BLaER1 (cell line): ENCODE data around the gene BAIAP3.
A peak's percentile ranks its signal among the peaks of the same experiment; 100 is the strongest.

Source experiments
- H3K27ac ChIP-seq: shearing (Covaris generic); formaldehyde crosslinking; 2 replicates; pipeline ENCODE4 v1.8.1; 2022
- H3K27me3 ChIP-seq: shearing (Covaris generic); formaldehyde crosslinking; 2 replicates; pipeline ENCODE4 v1.8.1; 2022
- H3K36me3 ChIP-seq: shearing (Covaris generic); formaldehyde crosslinking; 2 replicates; pipeline ENCODE4 v1.8.1; 2022
- H3K4me1 ChIP-seq: shearing (Covaris generic); formaldehyde crosslinking; 2 replicates; pipeline ENCODE4 v1.8.1; 2022
- H3K4me2 ChIP-seq: shearing (Covaris generic); formaldehyde crosslinking; 2 replicates; pipeline ENCODE4 v1.8.1; 2022
- H3K4me3 ChIP-seq: shearing (Covaris generic); formaldehyde crosslinking; 2 replicates; pipeline ENCODE4 v1.8.1; 2022
- H3K9ac ChIP-seq: shearing (Covaris generic); formaldehyde crosslinking; 2 replicates; pipeline ENCODE4 v1.8.1; 2022
- H3K9me3 ChIP-seq: shearing (Covaris generic); formaldehyde crosslinking; 2 replicates; pipeline ENCODE4 v1.8.1; 2022
- H4K20me1 ChIP-seq: shearing (Covaris generic); formaldehyde crosslinking; 2 replicates; pipeline ENCODE4 v1.8.1; 2022
- Cebpa-rat ChIP-seq: shearing (Covaris generic); IDR thresholded peaks from 2 replicates; pipeline ENCODE4 v1.8.1; 2022

Gene BAIAP3

DNA sequence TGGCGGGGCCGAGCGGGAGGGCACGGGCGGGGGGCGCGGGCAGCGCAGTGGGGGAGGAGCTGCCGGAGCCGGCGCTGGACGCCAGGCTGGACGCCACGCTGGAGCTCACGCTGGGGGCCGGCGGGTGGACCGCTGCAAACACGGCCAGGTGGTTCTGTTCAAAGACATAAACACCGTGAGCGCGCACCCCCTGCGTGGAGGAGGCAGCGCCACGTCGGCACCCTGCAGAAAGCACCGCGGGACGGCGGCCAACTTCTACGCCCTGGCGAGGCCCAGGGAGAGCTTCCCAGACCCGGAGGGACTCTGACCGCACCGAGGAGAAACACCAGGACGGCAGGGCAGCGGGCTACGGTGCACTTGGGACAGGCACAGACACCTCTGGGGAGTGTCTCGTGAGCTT is 51.8 kb downstream of the BAIAP3 start:
- Histone ChIP-seq H3K9ac (no peak overlapping the region), H3K4me2 (no peak overlapping the region), H3K36me3 (peaks cover 81% of the 10 kb centered on the region)

DNA sequence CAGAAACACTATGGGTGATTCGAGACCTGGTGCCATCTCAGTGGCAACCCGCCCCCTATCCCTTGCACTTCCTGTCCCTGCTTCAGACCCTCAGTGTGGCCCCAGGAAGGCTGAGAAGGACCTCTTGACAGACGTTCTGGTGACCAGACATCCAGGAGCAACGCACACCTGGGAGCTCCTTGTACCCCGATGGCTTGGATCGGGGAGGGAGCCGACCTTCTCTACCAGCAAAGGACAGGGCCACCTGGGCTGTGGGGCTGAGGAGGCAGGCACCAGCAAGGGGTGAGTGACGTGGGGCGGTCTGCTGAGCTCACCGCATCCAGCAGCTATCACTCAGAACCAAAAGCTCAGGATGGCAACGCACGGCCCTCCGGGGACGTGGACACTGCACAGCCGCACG is 53.9 kb downstream of the BAIAP3 start:
- Histone ChIP-seq H3K9me3 (peaks cover 11% of the 10 kb centered on the region; the same call in 1 of the 2 replicates), H3K4me3 (no peak overlapping the region), H3K36me3 (peaks cover 83% of the 10 kb centered on the region), H3K4me1 (peaks cover 57% of the 10 kb centered on the region), H4K20me1 (peaks cover 11% of the 10 kb centered on the region; the same call in 1 of the 2 replicates), H3K4me2 (peak overlapping the region; percentile 48), H3K27me3 (no peaks in the 10 kb centered on the region), H3K9ac (no peak overlapping the region), H3K27ac (peak overlapping the region; percentile 71)
- TF ChIP-seq Cebpa-rat, result no peak

More for the DNA sequence above, 51.8 kb downstream of the BAIAP3 start:
- Histone ChIP-seq H3K9me3 (no peaks in the 10 kb centered on the region), H3K27ac (peak overlapping the region; percentile 26; the same call in 1 of the 2 replicates), H3K4me3 (no peak overlapping the region), H3K27me3 (no peaks in the 10 kb centered on the region), H3K4me1 (peaks cover 38% of the 10 kb centered on the region), H4K20me1 (peaks cover 14% of the 10 kb centered on the region)
- no peak for TF ChIP-seq Cebpa-rat

DNA sequence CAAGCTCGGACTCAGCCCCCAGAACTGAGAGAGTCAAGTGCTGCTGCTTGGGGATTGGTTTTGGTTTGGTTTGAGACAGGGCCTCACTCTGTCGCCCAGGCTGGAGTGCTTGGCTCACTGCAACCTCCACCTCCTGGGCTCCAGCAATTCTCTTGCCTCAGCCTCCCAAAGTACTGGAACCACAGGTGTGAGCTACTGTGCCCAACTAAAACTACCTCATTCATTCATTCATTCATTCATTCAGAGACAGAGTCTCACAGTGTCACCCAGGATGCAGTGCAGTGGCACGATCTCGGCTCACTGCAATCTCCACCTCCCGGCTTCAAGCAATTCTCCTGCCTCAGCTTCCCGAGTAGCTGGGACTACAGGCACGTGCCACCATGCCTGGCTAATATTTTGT is 56.3 kb downstream of the BAIAP3 start:
- Histone ChIP-seq H3K9me3 (peaks cover 11% of the 10 kb centered on the region; the same call in 1 of the 2 replicates), H3K36me3 (peaks cover 85% of the 10 kb centered on the region), H4K20me1 (peaks cover 11% of the 10 kb centered on the region; the same call in 1 of the 2 replicates), H3K27me3 (no peaks in the 10 kb centered on the region), H3K4me3 (0 out of 2 replicates have a peak overlapping the region, but pooled peaks have one; percentile 2), H3K27ac (peak overlapping the region; percentile 87), H3K9ac (peak overlapping the region; percentile 66), H3K4me1 (peaks cover 76% of the 10 kb centered on the region), H3K4me2 (peak overlapping the region; percentile 71)
- no peak for TF ChIP-seq Cebpa-rat

DNA sequence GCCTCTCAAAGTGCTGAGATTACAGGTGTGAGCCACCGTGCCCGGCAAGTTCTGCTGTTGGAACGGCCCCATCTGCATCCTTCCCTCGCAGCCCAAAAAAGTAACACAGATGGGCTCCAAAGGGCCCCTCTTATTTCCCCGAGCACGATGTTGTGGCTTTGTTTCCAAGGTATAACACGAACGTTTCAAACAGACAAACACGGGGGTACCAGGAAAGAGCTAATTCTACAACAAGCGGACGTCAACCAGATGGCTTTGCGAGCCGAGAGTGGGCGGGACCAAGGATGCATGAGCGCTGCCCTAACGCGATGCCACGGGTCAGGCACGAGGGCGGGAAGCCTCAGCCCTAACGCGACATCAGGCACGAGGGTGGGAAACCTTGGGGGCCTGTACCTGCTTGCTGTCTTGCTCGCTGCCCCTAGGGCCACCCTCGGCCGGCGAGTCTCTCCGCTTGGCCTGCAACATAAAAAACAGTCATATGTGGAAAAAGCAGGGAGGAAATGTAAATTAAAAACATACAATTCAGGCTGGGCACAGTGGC is 56.9 kb downstream of the BAIAP3 start:
- peaks cover 11% of the 10 kb centered on the region; the same call in 1 of the 2 replicates for H4K20me1 ChIP-seq
- H3K4me3 ChIP-seq, result no peak overlapping the region
- peaks cover 11% of the 10 kb centered on the region; the same call in 1 of the 2 replicates for H3K9me3 ChIP-seq
- H3K27me3 ChIP-seq, result no peaks in the 10 kb centered on the region
- peaks cover 76% of the 10 kb centered on the region for H3K4me1 ChIP-seq
- TF ChIP-seq Cebpa-rat, result no peak
- peak overlapping the region; percentile 87 for H3K27ac ChIP-seq
- H3K9ac ChIP-seq, result peak overlapping the region; percentile 7; the same call in 1 of the 2 replicates
- H3K36me3 ChIP-seq, result peaks cover 84% of the 10 kb centered on the region
- H3K4me2 ChIP-seq, result peak overlapping the region; percentile 71

DNA sequence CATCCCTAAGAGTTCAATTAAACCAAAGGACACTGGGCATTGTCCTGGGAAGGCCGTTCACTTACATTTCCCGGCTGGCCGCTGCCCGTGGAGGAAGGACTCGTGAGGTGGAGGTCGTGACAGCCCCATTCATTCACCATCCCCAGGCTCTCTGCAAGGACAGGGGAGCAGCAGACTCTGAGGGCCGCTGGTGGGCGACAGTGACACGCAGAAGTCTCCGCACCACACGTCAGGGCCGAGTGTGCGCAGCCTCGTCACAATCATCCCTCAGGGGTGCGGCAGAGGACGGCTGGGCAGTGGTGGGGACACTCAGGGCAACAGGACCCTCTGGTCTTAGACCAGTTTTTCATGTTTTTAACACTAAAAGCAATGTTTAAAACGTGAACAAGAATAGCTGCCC is 59.4 kb downstream of the BAIAP3 start:
- peaks cover 11% of the 10 kb centered on the region; the same call in 1 of the 2 replicates for H3K9me3 ChIP-seq
- no peak overlapping the region for H3K27ac ChIP-seq
- H3K27me3 ChIP-seq, result no peaks in the 10 kb centered on the region
- peaks cover 87% of the 10 kb centered on the region for H3K36me3 ChIP-seq
- peak overlapping the region; percentile 51; the same call in 1 of the 2 replicates for H3K9ac ChIP-seq
- H3K4me3 ChIP-seq, result no peak overlapping the region
- no peaks in the 10 kb centered on the region; the same call in 1 of the 2 replicates for H4K20me1 ChIP-seq
- peak overlapping the region; percentile 58 for H3K4me2 ChIP-seq
- H3K4me1 ChIP-seq, result peaks cover 68% of the 10 kb centered on the region
- no peak for TF ChIP-seq Cebpa-rat

DNA sequence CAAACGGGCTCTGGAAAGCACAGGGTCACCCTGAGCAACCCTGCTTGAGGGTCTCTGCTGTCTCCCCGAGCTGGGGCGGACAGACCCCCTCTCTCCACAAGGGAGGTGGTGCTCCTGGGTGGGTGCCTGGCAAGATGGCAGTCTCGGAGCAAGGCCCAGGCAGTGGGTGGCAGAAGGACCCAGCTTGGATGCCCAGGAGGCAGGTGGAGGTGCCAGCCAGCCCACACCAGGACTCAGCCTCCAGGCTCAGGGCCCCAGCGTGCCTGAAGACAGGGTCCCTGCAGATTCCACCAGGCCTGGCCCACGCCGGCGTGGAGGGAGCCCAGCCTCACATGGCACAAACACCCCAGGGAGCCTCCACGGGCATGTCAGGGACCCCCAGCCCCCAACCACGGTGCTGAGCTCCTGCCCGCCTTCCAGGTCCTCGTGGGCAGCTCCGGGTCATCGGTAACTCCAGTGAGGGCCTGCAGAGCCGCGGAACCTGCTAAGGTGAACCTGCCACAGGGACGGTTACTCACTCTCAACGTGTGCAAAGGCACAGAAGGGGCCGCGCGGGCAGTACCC is 60.2 kb downstream of the BAIAP3 start:
- Histone ChIP-seq H3K27me3 (no peaks in the 10 kb centered on the region), H3K4me3 (no peak overlapping the region), H3K4me2 (peak overlapping the region; percentile 58), H3K36me3 (peaks cover 87% of the 10 kb centered on the region), H3K9me3 (peaks cover 11% of the 10 kb centered on the region; the same call in 1 of the 2 replicates), H3K4me1 (peaks cover 64% of the 10 kb centered on the region), H3K9ac (0 out of 2 replicates have a peak overlapping the region, but pooled peaks have one; percentile 51), H4K20me1 (peaks cover 5% of the 10 kb centered on the region), H3K27ac (peak overlapping the region; percentile 56)
- no peak for TF ChIP-seq Cebpa-rat

- Histone ChIP-seq H3K9ac (no peak overlapping the region), H3K27ac (no peak overlapping the region), H3K4me1 (peaks cover 65% of the 10 kb centered on the region), H3K27me3 (no peaks in the 10 kb centered on the region), H3K4me2 (no peak overlapping the region), H3K4me3 (no peak overlapping the region), H4K20me1 (peaks cover 13% of the 10 kb centered on the region), H3K9me3 (peaks cover 11% of the 10 kb centered on the region; the same call in 1 of the 2 replicates), H3K36me3 (peaks cover 90% of the 10 kb centered on the region)
- no peak for TF ChIP-seq Cebpa-rat
Observed at GRCh38 chr16:1394367-1394951, 61.0 kb downstream of the BAIAP3 start.

- Histone ChIP-seq H3K36me3 (peaks cover 94% of the 10 kb centered on the region), H3K4me2 (no peak overlapping the region), H4K20me1 (peaks cover 17% of the 10 kb centered on the region), H3K4me1 (peaks cover 60% of the 10 kb centered on the region), H3K27ac (no peak overlapping the region), H3K27me3 (no peaks in the 10 kb centered on the region), H3K9ac (no peak overlapping the region), H3K4me3 (no peak overlapping the region), H3K9me3 (peaks cover 10% of the 10 kb centered on the region; the same call in 1 of the 2 replicates)
- TF ChIP-seq Cebpa-rat, result no peak
Observed at GRCh38 chr16:1395444-1396031, 62.1 kb downstream of the BAIAP3 start.

GRCh38 chr16:1397779-1398178 is 64.3 kb downstream of the BAIAP3 start:
- H3K4me1 ChIP-seq, result peaks cover 41% of the 10 kb centered on the region
- H4K20me1 ChIP-seq, result peaks cover 36% of the 10 kb centered on the region
- H3K27me3 ChIP-seq, result no peaks in the 10 kb centered on the region
- H3K9ac ChIP-seq, result no peak overlapping the region
- H3K4me3 ChIP-seq, result no peak overlapping the region
- H3K4me2 ChIP-seq, result no peak overlapping the region
- peaks cover 94% of the 10 kb centered on the region for H3K36me3 ChIP-seq
- no peaks in the 10 kb centered on the region for H3K9me3 ChIP-seq
- no peak overlapping the region for H3K27ac ChIP-seq
- TF ChIP-seq Cebpa-rat, result no peak
